Neural cell (in vitro differentiated cells): ENCODE results near the gene CABP4.

Source experiments
- CTCF ChIP-seq: fragments of 450-650 bp; IDR thresholded peaks from 2 replicates; pipeline ENCODE4 v1.5.1; 2014; ENCODE audit warnings: antibody characterized with exemption, mild to moderate bottlenecking, moderate library complexity; ENCODE audit not compliant: poor library complexity, severe bottlenecking
- EP300 ChIP-seq: fragments of 450-650 bp; conservative IDR thresholded peaks from 2 replicates; pipeline ENCODE4 v1.6.1; 2014; ENCODE audit warnings: antibody characterized with exemption, mild to moderate bottlenecking, moderate library complexity; ENCODE audit not compliant: poor library complexity, severe bottlenecking
- EZH2 ChIP-seq: fragments of 200-600, 300-800 bp; shearing (Covaris generic), sonication (generic); IDR thresholded peaks from 2 replicates; pipeline ENCODE4 v1.6.1; 2014; ENCODE audit warnings: antibody characterized with exemption, low read length, borderline replicate concordance, mild to moderate bottlenecking; ENCODE audit not compliant: insufficient read depth, poor library complexity, severe bottlenecking
- MXI1 ChIP-seq: fragments of 450-650 bp; conservative IDR thresholded peaks from 2 replicates; pipeline ENCODE4 v1.6.1; 2014; ENCODE audit warnings: antibody characterized with exemption, mild to moderate bottlenecking; ENCODE audit not compliant: poor library complexity, severe bottlenecking
- POLR2AphosphoS5 ChIP-seq: IDR thresholded peaks from 2 replicates; pipeline ENCODE4 v1.6.1; 2012
- RAD21 ChIP-seq: fragments of 450-650 bp; conservative IDR thresholded peaks from 2 replicates; pipeline ENCODE4 v1.6.1; 2014; ENCODE audit warnings: antibody characterized with exemption, mild to moderate bottlenecking, moderate library complexity
- REST ChIP-seq: IDR thresholded peaks from 2 replicates; pipeline ENCODE4 v1.6.1; 2012; ENCODE audit warnings: borderline replicate concordance
- SMC3 ChIP-seq: fragments of 450-650 bp; conservative IDR thresholded peaks from 2 replicates; pipeline ENCODE4 v1.6.1; 2014; ENCODE audit warnings: antibody characterized with exemption, mild to moderate bottlenecking, moderate library complexity; ENCODE audit not compliant: poor library complexity
- TAF1 ChIP-seq: IDR thresholded peaks from 2 replicates; pipeline ENCODE4 v1.6.1; 2012; ENCODE audit warnings: low read depth

GRCh38 chr11:67409781-67410368 lies 45.3 kb upstream of the CABP4 start:
- TF ChIP-seq CTCF: no peak
- TF ChIP-seq POLR2AphosphoS5: no peak
- no peak for TF ChIP-seq TAF1
- TF ChIP-seq EP300: no peak
- no peak for TF ChIP-seq RAD21
- TF ChIP-seq MXI1: no peak
- TF ChIP-seq REST: no peak
- no peak for TF ChIP-seq EZH2
- TF ChIP-seq SMC3: no peak
